Small intestine (tissue), 7 donors: ENCODE results near the gene RBBP8NL. TPM values are rescaled to one million over a fixed set of nuclear protein-coding genes. Genes with fewer than 3 reads are reported as not detected.
A peak's percentile ranks its signal among the peaks of the same experiment; 100 is the strongest.

Experiments
- DNase-seq, 2 donors: peaks; one replicate each; pipeline versions ENCODE4 v3.0.0 to v3.0.0-alpha.2; 2013
- FAIRE-seq: peaks from 2 replicates; lab custom pipeline; 2012; peaks lifted over from hg19 to GRCh38; lab: Jason Lieb, UNC
- H3K27ac ChIP-seq, 3 donors: one replicate each; pipeline ENCODE4 v1.5.1; 2013; ENCODE audit warnings: low read length in 2 of 3, mild to moderate bottlenecking in 2 of 3, control low read depth in 1 of 3, inconsistent platforms in 1 of 3, low read depth in 1 of 3, moderate library complexity in 1 of 3
- H3K27me3 ChIP-seq, 3 donors: one replicate each; pipeline ENCODE4 v1.6.1; 2013; ENCODE audit warnings: low read length in 3 of 3, inconsistent platforms in 1 of 3; ENCODE audit not compliant: control insufficient read depth in 3 of 3, insufficient read depth in 3 of 3
- H3K36me3 ChIP-seq, 3 donors: one replicate each; pipeline ENCODE4 v1.6.1; 2013; ENCODE audit warnings: low read length in 3 of 3, inconsistent platforms in 1 of 3, low read depth in 1 of 3, mild to moderate bottlenecking in 1 of 3, moderate library complexity in 1 of 3; ENCODE audit not compliant: control insufficient read depth in 3 of 3, insufficient read depth in 2 of 3
- H3K4me1 ChIP-seq, 3 donors: one replicate each; pipeline ENCODE4 v1.6.1; 2013; ENCODE audit warnings: low read length in 2 of 3, inconsistent platforms in 1 of 3, low read depth in 1 of 3, mild to moderate bottlenecking in 1 of 3, moderate library complexity in 1 of 3; ENCODE audit not compliant: control insufficient read depth in 3 of 3, insufficient read depth in 2 of 3
- H3K4me3 ChIP-seq, 3 donors: one replicate each; pipeline ENCODE4 v1.5.1; 2013; ENCODE audit warnings: low read length in 3 of 3, control low read depth in 1 of 3, inconsistent platforms in 1 of 3, low read depth in 1 of 3, mild to moderate bottlenecking in 1 of 3, moderate library complexity in 1 of 3
- H3K9me3 ChIP-seq, 2 donors: one replicate each; pipeline ENCODE4 v1.6.1; 2013; ENCODE audit warnings: low read depth in 1 of 2, low read length in 1 of 2; ENCODE audit not compliant: control insufficient read depth in 2 of 2, insufficient read depth in 1 of 2
- WGBS, 3 donors: extraction: QIAGEN DNeasy Blood & Tissue Kit; methylation state at CpG; one replicate each; pipeline ENCODE4 v1.1.7; 2013; 5-methylcytosine and 5-hydroxymethylcytosine counted together
- polyA plus RNA-seq, 4 donors: library from polyadenylated mRNA; stranded (reverse) in 3 of 4; unstranded in 1 of 4; fragments of 200-250 nt in 3 of 4; fragments of 120-200 nt in 1 of 4; gene quantifications; one replicate each; pipeline versions ENCODE4 v1.2.1 to v1.2.3, GENCODE V29; 2013
- donor health status: healthy with polysubstance abuse.
- donor health status: control.
- donor health status: control.
- donor health status: Bipolar disorder and iron deficiency.
- donor health status: healthy.

Gene RBBP8NL
- polyA plus RNA-seq, 4 donors: 8.0 to 28.0 (median 13.5) TPM

GRCh38 chr20:62362991-62363919 lies 64.1 kb downstream of the RBBP8NL start:
- peaks cover 0 to 5% (median 0%) of the 10 kb centered on the region in 3 donors for H3K27me3 ChIP-seq
- no peak for FAIRE-seq
- no peak for DNase-seq
- no peak overlapping the region for H3K4me3 ChIP-seq
- WGBS, 3 donors: 61 to 78% (median 71%) methylated on average over 20 of the region's 20 CpGs
- H3K36me3 ChIP-seq: peaks cover 0 to 46% (median 0%) of the 10 kb centered on the region in 3 donors
- H3K4me1 ChIP-seq: peaks cover 0 to 68% (median 5%) of the 10 kb centered on the region in 3 donors
- no peak overlapping the region for H3K27ac ChIP-seq
- no peaks in the 10 kb centered on the region for H3K9me3 ChIP-seq

DNA sequence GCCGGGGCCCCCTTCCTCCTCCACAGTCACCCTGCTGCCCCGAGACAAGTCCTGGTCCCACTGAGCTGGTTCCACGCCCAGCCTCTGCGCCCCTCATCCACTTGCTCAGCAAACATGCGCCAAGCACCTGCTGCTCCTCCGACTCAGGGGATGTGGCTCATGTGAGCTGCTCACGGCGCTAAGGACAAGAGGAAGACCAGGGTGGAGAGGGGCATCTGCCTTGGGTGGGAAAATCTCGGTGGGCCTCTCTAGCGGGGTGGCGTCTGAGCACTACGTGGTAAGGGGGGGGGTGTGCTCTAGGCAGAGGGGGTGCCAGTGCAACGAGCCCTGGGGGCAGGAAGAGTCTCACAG lies 64.8 kb downstream of the RBBP8NL start:
- DNase-seq (no peak), FAIRE-seq (no peak)
- H3K36me3 ChIP-seq: peaks cover 0 to 52% (median 0%) of the 10 kb centered on the region in 3 donors
- H3K27me3 ChIP-seq: peaks cover 0 to 2% (median 0%) of the 10 kb centered on the region in 3 donors
- 45 to 73% (median 54%) methylated on average over 11 to 13 of the region's 13 CpGs for WGBS, 3 donors
- H3K27ac ChIP-seq: no peak overlapping the region
- H3K4me3 ChIP-seq: no peak overlapping the region
- H3K4me1 ChIP-seq: peaks cover 0 to 67% (median 5%) of the 10 kb centered on the region in 3 donors
- H3K9me3 ChIP-seq: no peaks in the 10 kb centered on the region

- no peaks in the 10 kb centered on the region for H3K27me3 ChIP-seq
- no peak overlapping the region for H3K4me3 ChIP-seq
- H3K36me3 ChIP-seq: peaks cover 0 to 58% (median 0%) of the 10 kb centered on the region in 3 donors
- peaks cover 0 to 70% (median 2%) of the 10 kb centered on the region in 3 donors for H3K4me1 ChIP-seq
- FAIRE-seq: no peak
- no peak overlapping the region for H3K27ac ChIP-seq
- no peaks in the 10 kb centered on the region for H3K9me3 ChIP-seq
- no peak for DNase-seq
- 61 to 84% (median 69%) methylated on average over 33 to 34 of the region's 34 CpGs for WGBS, 3 donors
These were observed 65.3 kb downstream of the RBBP8NL start for GRCh38 chr20:62361799-62362589.

GRCh38 chr20:62360854-62361798 lies 66.2 kb downstream of the RBBP8NL start:
- no peak overlapping the region for H3K4me3 ChIP-seq
- WGBS, 3 donors: 49 to 61% (median 49%) methylated on average over 21 to 25 of the region's 25 CpGs
- FAIRE-seq: no peak
- peaks cover 0 to 66% (median 0%) of the 10 kb centered on the region in 3 donors for H3K36me3 ChIP-seq
- no peaks in the 10 kb centered on the region for H3K27me3 ChIP-seq
- peaks cover 0 to 78% (median 0%) of the 10 kb centered on the region in 3 donors for H3K4me1 ChIP-seq
- H3K27ac ChIP-seq: peak overlapping the region in 1 of 3 donors; percentile 9
- no peak for DNase-seq
- H3K9me3 ChIP-seq: no peaks in the 10 kb centered on the region

Other genes starting within 250 kb of the RBBP8NL start
- gene MTG2, start 244.5 kb downstream of the RBBP8NL start, polyA plus RNA-seq: 10 to 100 TPM; 24.9 to 39.4 (median 31.5) TPM
- under 1 TPM in 2 of 4 donors, not detected in 2; 0.06 to 0.31 TPM for gene HRH3, start 207.3 kb downstream of the RBBP8NL start, polyA plus RNA-seq
- 10 to 100 TPM; 19.9 to 36.9 (median 29.3) TPM for gene OSBPL2, start 189.0 kb downstream of the RBBP8NL start, polyA plus RNA-seq
- gene ADRM1, start 124.5 kb downstream of the RBBP8NL start, polyA plus RNA-seq: 10 to 100 TPM; 44.5 to 93.4 (median 88.3) TPM
- gene LAMA5, start 60.2 kb downstream of the RBBP8NL start, polyA plus RNA-seq: 10 to 100 TPM in 2 of 4 donors, 1 to 10 TPM in 2; 1.3 to 62.8 (median 23.0) TPM
- gene RPS21, start 40.4 kb downstream of the RBBP8NL start, polyA plus RNA-seq: 1,000 to 10,000 TPM; 2,127 to 8,814 (median 3,344) TPM
- gene CABLES2, start 20.3 kb downstream of the RBBP8NL start, polyA plus RNA-seq: 1 to 10 TPM; 1.3 to 7.9 (median 3.5) TPM
- 10 to 100 TPM; 11.9 to 52.9 (median 34.7) TPM for gene GATA5, start 48.5 kb upstream of the RBBP8NL start, polyA plus RNA-seq
- gene SLCO4A1, start 215.0 kb upstream of the RBBP8NL start, polyA plus RNA-seq: 10 to 100 TPM in 1 of 4 donors, 1 to 10 TPM in 2, under 1 TPM in 1; 0.58 to 22.4 (median 3.5) TPM